ENCODE data around the gene MRPL19.
"Not testable (repeated sequence)": the region's sequence is repeated elsewhere in the genome, so short reads cannot be mapped to it uniquely, and the experiment has no call there.

The MRPL19 gene

DNA sequence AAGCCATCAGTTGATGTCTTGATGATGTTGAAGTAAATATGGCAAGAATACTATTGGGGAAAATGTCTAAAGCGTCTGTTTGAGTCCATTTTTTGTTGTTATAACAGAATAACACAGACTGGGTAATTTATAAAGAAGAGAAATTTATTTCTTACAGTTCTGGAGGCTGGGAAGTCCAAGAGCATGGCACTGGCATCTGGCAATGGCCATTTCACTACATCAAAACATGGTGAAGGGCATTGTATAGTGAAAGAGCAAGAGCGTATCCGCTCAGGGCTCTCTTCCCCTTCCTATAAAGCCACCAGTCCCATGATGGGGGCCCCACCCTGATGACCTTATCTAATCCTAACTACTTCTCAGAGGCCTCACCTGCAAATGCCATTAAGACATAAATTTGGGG lies 29.6 kb upstream of the MRPL19 start:
- DNase-seq = no peak

DNA sequence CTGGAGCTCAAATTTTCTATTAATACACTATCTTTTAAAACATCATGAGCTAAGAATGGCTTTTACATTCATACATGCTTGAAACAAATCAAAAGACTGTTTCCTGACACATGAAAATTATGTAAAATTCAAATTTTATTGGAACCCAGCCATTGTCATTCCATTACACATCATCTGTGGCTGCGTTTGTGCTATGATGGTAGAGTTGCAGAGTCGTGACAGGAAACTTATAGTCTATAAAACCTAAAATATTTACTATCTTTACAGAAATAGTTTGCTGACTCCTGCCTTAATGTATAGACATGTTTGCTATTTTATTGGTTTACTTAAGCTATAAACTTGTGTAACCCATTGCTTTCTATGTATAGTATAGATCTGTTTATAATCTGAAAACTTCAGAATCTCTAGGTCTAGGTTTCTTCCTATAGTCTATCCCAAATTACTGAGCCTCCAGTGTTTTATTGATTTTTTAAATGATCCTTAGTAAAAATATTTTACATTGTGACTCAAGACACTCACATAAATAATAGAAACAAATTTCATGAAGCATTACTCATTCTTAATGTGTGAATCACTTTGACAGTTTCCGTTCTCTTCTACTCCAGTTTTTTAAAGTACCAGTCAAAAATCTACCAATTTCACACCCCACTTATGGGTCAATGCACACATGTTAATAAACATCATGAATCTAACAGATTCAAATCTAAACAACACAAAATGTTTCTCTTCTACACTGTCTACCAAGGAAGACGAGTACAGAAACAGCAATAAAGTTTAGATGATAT lies 26.4 kb upstream of the MRPL19 start:
- no peak for DNase-seq

DNA sequence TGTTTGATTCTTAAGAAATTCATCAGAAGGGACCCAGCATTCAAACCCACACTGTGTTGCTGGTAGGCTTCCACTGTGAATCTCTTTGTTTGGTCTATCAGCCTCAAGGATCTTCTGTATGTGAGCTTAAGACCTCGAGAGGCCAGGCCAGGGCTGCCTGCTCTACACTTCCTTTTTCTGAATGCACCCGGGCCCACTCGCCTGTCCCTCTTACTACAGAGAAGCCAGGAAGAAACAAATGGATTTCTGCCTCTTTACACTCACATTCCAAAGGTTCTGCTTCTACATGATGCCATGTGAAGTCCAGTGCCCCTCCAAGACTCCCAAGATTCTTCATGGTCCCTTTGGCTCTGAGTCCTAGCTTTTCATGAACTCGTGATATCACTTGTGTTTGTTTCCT lies 25.4 kb upstream of the MRPL19 start:
- no peak for DNase-seq

DNA sequence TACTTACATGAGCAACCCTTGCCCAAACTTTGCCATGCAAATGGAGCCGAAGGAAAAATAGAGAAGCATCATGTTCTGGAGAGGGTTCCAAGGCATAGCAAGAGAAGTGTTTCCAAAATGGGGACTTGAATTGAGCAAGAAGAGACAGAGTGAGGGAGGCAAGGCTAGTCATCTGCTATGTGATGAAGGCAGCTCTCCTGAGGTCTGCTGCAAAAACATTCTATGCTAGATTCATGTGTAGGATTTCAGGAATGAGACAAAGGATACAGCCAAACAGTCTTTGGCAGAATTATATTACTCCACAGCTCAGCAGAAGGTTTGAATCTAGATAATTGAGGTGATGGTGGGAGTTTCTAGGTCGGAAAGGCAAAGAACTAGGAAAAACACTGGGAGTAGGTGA lies 24.1 kb upstream of the MRPL19 start:
- no peak for DNase-seq

DNA sequence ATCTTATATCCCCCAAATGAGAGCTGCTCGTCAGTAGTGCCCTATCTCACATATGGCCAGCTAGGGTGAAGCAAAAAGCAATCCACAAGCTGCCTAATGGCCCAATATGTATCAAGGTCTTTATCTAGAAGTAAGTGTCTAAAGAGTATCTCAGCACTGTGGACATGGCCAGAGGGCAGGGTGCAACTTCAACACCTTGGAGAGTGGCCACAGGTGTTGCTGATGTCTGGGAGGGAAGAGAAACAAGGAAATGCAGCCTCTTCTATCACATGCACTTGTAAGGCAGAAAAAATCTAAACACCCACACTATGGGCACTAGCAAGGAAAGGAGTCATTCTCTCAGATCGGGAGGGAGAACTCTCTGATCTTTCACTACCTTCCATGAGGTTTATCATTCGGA lies 23.7 kb upstream of the MRPL19 start:
- DNase-seq = no peak

DNA sequence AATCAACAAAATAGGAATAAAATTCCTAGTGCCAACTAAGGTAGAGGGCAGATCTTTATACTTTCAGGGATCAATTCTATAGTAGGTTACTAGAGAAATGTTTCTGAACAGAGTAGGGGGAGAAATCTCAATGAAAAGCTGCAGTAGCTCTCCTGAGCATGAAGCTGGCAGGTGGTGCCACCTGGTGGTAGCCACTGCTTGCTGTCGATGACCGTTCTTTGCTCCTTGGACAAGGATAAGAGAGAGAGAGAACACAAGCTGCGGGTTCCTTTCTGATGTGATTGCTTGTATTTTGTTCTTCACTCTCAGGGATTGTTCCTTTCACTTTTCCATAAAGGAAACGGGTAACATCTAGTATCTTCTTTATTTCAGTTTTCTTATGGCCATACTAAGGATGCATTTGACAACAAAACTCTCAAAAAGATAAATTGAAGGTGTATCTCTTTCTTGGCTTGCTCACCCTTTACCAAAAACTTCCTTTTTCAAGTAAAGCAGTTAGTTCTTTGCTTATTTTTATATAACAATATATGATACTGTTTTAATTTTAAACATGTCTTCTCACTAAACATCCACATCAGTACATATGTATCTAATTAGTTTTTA lies 18.6 kb upstream of the MRPL19 start:
- DNase-seq = peak; percentile 69

DNA sequence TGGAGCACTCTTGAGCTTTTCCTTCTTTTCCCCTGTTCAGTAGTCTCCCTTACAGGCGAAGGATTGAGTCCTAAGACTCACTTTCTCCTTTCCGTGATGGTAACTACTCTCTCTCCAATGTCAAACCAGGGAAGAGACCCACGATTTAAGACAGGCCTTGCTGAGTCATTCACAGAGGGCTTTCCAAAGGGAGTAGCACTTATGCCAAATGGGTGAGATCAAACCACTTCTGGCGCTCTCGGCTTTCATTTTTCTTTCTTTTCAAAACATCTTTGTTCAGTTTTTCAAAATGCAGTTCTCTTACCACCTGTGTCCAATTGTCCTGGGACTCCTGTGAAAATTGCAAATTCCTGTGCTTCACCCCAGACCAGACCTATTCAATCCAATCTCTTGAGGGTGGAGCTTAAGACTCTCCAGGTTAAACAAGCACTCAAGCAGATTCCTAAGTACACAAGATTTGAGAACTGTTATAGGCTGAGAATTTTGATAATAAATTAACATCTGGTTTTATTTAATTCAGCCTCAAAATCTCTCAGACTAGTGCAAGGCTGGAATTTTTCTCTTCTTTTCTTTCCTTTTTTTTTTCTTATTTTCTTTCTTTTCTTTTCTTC lies 14.4 kb upstream of the MRPL19 start:
- DNase-seq = no peak

DNA sequence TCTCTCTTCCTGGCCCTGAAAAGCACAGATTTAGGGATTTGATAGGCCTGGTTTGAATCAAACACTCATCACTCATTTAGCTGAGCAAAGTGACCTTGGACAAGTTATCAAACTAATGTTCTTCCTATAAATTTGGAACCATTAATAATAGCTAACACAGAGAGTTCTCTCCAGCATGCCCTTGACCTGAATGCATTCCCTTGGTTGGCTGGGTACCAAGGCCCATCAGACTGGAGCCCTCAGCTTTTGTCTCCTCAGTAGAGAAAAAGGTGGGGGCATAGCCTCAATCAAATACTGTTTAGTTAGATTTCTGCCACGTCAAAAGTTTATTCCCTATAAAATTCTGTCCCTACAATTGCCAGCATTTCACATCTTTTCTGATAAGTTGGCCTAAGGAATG lies 13.8 kb upstream of the MRPL19 start:
- DNase-seq = no peak

DNA sequence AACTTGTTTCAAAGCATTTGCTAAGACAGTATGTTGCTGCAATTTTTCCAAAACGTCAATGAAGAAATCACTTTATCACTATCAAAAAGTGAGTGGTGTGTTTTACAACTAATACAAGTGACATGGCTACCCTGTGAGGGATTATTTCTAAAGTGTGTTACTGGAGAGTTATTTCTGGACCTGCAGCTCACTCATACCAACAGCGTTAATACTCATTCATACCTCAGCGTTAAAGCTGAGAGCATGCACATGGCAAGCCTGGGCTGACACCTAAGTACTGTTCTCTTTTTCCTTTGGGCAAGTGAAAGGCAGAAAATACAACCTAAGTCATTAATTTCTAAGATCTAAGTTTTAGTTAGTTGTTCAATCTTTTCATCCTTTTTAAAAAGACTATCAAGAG lies 13.0 kb upstream of the MRPL19 start:
- DNase-seq = no peak

DNA sequence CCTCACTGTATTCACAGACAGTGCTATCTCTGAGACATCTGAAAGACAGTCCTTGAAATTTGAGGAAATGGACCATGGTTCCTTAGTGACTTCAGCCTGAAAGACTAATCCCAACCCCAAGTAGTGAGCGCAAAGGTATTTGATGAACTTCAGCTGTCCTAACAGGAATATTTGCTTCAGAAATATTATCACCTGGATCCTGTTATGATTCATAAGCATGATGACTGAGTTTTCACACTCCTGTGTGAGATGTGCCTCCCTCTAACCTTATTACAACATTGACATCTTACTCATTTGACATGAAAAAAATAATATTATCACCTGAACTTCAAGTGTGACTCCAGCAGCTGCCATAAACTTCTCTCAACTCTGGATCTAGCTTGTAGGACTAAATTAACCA lies 11.6 kb upstream of the MRPL19 start:
- DNase-seq = no peak

DNA sequence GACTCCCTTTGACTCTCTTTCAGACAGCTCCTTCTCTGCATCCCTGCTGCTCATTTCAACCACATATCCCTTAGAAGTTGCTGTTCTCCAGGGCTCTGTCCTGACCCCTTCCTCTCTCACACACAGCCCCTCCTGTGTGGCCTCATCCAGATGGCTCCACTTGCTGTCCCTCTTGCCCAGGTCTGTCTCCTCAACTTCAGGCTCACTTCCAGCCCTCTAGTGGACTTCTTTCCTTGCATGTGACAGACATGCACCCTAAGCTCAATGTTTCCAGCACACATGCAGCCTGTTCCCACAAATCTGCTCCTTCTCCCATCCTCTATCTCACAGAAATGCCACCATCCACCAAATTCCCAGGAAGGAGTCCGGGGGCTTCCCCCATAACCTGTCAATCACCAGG lies 9.0 kb upstream of the MRPL19 start:
- DNase-seq = no peak

DNA sequence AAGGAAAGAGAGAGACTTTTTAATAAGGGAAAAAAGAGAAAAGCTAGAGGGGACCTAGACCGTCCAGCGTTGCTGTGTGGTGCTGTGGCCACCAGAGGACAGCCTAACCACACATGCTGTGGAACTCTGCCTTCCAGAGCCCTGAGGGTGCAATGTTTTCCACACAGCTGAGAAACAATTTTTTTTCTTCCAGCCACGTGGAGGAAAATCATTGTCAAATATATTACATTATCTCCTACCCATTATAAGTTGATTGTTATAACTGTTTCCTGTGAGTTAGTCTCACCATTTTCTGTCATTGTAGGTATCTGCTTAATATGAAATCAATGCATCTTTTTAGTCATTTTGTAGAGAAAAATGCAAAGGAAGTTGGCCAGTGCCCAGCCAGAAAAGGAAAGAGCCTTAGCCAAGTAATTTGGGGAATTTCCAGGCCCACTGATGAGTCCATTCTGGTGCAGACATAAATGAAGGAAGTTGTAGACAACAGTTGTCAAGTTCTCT lies 5.9 kb upstream of the MRPL19 start:
- peak; percentile 68 for DNase-seq

DNA sequence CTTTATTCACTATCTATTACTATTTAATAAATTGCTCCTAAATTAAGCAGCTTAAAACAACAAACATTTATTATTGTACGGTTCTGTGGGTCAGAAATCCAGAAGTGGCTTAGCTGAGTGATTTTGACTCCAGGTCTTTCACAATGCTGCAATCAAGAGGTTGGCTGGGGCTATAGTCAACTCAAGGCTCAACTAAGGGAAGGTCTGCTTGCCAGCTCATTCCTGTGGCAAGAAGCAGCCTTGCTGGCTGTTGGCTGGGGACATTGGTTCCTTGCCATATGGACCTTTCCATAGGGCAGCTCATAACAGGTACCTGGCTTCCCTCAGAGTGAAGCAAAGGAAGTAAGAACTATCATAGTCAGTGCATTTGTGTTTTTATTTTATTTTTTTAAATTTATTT lies 5.0 kb upstream of the MRPL19 start:
- no peak for DNase-seq

DNA sequence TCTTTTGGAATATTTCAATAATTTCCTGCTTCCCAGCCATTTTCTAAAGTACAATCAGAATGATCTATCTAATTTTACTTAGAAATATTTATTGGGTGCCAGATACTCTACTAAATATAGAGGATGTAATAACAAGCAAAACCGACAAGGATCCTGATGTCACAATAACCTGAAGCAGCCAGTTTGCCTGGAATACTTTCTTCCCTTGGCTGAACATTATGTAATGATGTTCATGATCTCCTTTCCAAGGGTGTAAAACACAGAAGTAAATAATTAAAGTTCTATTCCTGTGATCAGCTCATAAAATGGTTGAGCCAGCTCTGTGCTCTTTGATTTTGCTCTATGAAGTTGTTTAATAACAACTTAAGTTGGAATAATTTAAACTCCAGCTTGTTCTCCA lies 2.6 kb upstream of the MRPL19 start:
- DNase-seq = no peak

DNA sequence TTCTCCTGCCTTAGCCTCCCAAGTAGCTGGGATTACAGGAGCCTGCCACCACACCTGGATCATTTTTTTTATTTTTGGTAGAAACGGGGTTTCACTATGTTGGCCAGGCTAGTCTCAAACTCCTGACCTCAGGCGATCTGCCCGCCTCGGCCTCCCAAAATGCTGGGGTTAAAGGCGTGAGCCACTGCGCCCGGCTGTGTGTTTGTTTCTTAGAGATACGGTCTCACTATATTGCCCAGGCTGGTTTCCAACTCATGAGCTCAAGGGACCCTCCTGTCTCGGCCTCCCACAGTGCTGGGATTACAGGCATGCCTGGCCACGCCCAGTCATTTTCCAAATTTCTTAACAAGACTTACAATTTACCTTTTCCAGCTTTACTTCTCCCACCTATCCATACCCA lies 940 bp upstream of the MRPL19 start:
- no peak for DNase-seq

DNA sequence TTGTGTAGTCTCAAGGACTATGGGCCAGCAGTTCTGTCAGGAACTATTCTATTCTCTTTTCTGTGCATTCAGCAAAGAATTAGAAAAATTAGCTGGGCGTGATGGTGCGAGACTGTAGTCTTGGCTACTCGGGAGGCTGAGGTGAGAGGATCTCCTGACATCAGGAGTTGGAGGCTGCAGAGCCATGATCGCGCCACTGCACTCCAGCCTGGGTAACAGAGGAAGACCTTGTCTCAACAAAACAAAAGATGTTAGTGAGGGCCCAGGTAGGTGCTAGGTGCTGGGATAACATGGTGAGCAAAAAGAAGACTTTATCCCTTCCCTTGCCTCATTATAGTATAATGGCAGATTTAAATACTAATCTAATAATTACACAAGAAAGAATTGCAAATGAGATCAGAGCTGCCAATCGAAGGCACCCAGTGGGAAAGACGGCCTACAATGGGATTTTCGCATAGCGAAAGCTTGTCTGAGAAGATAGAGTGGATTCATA lies 447 bp upstream of the MRPL19 start:
- DNase-seq = peak; percentile 3

DNA sequence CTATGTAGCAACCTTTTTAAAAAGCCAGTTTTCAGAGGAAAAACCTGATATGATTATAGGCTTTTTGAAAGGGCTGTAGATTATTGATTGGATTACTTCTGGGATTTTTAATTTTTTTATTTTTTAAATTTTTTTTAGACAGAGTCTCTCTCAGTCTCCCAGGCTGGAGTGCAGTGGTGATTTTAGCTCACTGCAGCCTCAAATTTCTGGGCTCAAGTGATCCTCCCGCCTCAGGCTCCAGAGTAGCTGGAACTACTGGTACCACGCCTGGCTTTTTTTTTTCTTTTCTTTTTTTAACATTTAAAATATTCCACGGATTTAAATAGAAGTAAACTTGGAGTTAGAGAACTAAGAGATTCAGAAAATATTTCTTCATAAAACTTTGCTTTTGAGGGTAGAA lies 1.2 kb downstream of the MRPL19 start:
- DNase-seq = peak; percentile 26

DNA sequence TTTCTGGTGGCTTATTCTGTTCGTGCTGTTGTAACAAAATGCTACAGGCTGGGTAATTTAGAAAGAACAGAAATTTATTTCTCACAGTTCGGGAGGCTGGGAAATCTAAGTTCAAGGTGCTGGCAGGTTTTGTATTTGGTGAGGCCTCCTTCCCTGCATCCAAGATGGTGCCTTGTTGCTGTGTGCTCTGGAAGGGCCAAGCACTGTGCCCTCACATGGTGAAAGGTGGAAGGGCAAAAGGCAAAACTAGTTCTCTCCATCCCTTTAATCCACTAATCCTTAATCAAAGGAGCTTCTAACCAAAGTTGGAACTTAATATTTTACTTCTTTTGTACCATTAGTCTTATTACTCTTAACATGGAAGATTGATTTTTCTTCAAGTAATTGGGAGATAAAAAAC lies 7.4 kb downstream of the MRPL19 start:
- no peak for DNase-seq

DNA sequence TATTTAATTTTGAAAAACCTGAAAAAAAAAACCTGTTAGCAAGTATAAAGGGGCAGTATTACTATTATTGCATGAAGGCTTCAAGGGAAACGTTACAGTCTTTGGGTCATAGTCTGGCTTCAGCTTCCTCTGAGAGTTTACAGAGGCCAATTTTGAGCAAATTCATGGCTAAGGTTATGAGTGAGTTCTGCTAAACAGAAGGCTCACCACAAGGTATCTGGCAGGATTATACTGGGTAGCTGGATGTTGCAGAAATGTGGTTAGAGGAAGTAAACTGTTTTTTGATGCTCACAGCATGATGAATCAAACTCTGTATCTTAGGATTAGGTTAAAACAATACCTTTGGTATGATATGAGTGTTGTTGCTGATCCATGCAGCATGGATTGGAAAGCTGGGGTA lies 9.3 kb downstream of the MRPL19 start:
- no peak for DNase-seq

DNA sequence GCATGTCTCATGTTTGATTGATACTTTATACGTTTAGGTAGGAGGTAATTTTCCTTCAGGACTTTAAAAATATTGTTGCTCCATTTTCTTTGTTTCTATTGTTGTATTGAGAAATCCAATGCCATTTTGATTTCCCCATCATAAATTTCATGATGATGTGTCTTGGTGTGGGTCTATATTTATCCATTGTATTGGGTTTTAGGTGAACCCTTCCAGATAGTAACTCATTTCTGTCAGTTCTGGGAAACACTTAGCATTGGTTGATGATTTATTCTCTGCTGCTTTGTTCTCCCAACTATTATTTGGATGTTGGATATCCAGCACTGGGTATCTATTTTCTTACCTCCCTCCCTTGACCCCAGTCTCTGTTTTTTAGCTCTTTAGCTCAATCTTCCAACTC lies 10.0 kb downstream of the MRPL19 start:
- DNase-seq = no peak

DNA sequence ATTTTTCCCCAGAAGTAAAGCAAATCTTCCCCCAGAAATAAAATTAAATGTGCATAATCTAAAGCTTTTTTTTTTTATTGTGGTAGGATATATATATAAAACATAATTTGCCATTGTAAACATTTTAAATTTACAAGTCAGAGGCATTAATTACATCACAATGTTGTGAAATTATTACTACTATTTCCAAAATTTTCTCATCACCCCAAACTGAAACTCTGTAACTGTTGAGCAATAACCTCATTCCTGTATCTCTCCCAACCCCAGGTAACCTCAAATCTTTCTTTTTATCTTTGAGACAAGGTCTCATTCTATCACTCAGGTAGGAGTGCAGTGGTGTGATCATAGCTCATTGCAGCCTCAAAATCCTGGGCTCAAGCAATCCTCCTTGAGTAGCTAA lies 11.2 kb downstream of the MRPL19 start:
- no peak for DNase-seq

DNA sequence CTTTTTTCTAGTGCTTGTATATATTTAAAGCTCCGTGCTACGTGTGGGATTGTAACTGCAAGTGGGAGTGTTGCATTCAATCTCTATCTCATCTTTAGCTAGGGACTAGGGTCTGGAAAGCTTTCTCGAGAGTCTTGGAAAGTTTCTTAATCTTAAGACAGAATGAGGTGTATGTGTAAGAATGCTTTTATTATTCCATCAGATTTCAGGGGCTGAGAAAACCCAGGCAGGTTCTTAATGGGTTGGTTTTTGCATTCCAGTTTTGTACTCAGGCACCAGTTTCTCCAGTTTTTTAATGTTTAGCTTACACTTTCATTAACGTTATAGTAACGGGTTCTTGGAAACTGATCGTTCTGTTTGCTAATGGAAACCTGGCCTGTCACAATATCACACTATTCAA lies 20.3 kb downstream of the MRPL19 start:
- DNase-seq = no peak

DNA sequence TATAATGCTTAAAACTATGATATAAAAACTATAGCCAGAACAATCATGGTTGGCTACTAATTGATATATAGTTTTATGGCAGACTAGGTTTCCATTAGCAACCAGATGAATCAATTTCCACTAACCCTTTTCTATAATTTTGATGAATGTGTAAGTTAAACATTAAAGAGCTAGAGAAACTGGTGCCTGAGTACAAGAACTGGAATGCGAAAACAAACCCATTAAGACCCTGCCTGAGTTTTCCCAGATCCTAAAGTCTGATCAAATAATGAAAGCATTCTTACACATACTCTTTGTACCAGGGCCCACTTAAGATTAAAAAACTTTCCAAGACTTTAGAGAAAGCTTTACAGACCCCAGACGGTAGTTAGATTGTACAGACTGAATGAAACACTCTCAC lies 21.3 kb downstream of the MRPL19 start:
- no peak for DNase-seq

DNA sequence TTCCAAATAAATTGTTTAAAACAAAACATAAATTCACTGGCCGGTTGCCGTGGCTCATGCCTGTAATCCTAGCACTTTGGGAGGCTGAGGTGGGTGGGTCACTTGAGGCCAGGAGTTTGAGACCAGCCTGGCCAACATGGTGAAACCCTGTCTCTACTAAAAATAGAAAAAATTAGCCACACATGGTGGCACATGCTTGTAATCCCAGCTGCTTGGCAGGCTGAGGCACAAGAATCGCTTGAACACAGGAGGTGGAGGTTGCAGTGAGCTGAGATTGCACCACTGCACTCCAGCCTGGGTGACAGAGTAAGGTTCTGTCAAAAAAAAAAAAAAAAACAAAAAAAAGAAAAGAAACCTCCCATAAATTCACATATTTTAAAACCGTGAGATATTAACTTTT lies 28.8 kb downstream of the MRPL19 start:
- not testable (repeated sequence) for DNase-seq
